Smooth muscle cell (in vitro differentiated cells): Measurements from ENCODE around the gene NSG1. TPM values are rescaled to one million over a fixed set of nuclear protein-coding genes. Genes with fewer than 3 reads are reported as not detected.

ENCODE experiments used
- DNase-seq: peaks from one replicate; lab custom pipeline; 2025; ENCODE audit not compliant: unreplicated experiment; lab: John Stamatoyannopoulos, UW
- H2AFZ ChIP-seq: fragments of 200-600 bp; sonication (generic); 2 replicates; pipeline ENCODE4 v1.6.0; 2016; ENCODE audit warnings: antibody characterized with exemption, low read depth, mild to moderate bottlenecking
- H3F3A ChIP-seq: fragments of 200-600 bp; sonication (generic); 2 replicates; pipeline ENCODE4 v1.6.0; 2017; ENCODE audit warnings: antibody characterized with exemption, low read depth
- H3K27ac ChIP-seq: fragments of 200-600 bp; sonication (generic); 2 replicates; pipeline ENCODE4 v1.5.1; 2016; ENCODE audit warnings: low read depth, mild to moderate bottlenecking
- H3K27me3 ChIP-seq: fragments of 200-600 bp; sonication (generic); 2 replicates; pipeline ENCODE4 v1.6.1; 2016; ENCODE audit warnings: low read depth, mild to moderate bottlenecking
- H3K36me3 ChIP-seq: fragments of 200-600 bp; sonication (generic); 2 replicates; pipeline ENCODE4 v1.5.1; 2016; ENCODE audit warnings: low read depth
- H3K4me1 ChIP-seq: fragments of 200-600 bp; sonication (generic); 2 replicates; pipeline ENCODE4 v1.5.1; 2016; ENCODE audit warnings: low read depth
- H3K4me2 ChIP-seq: fragments of 200-600 bp; sonication (generic); 2 replicates; pipeline ENCODE4 v1.6.0; 2016; ENCODE audit warnings: mild to moderate bottlenecking
- H3K4me3 ChIP-seq: fragments of 200-600 bp; sonication (generic); 2 replicates; pipeline ENCODE4 v1.5.1; 2016; ENCODE audit warnings: mild to moderate bottlenecking
- H3K79me2 ChIP-seq: fragments of 200-600 bp; sonication (generic); 2 replicates; pipeline ENCODE4 v1.6.0; 2016; ENCODE audit warnings: low read depth, mild to moderate bottlenecking
- H3K9ac ChIP-seq: fragments of 200-600 bp; sonication (generic); 2 replicates; pipeline ENCODE4 v1.6.0; 2016; ENCODE audit warnings: low read depth
- H3K9me3 ChIP-seq: fragments of 200-600 bp; sonication (generic); replicated peaks from 2 replicates; pipeline ENCODE4 v1.5.1; 2016; ENCODE audit warnings: low read depth
- H4K20me1 ChIP-seq: fragments of 200-600 bp; sonication (generic); 2 replicates; pipeline ENCODE4 v1.6.0; 2016; ENCODE audit warnings: low read depth
- CTCF ChIP-seq: fragments of 200-600 bp; sonication (generic); IDR thresholded peaks from 2 replicates; pipeline ENCODE4 v1.5.1; 2017; ENCODE audit warnings: borderline replicate concordance, mild to moderate bottlenecking, antibody characterized with exemption; ENCODE audit not compliant: insufficient read depth, poor library complexity, severe bottlenecking
- WGBS: methylation state at CpG from one replicate; pipeline ENCODE4 v1.1.7; 2016; ENCODE audit warnings: low lambda C conversion rate; 5-methylcytosine and 5-hydroxymethylcytosine counted together
- polyA plus RNA-seq: library from polyadenylated mRNA; unstranded; fragments of >200 nt; fragmentation: Nextera tagmentation; extraction: Ambion mirVana; gene quantifications from 2 replicates; pipeline ENCODE4 v1.2.1, GENCODE V29; 2016
- total RNA-seq: library from RNA; depleted of rRNA; stranded (reverse); fragments of >200 nt; gene quantifications from 2 replicates; pipeline ENCODE4 v1.2.3, GENCODE V29; 2014

NSG1 gene
- total and polyA plus RNA-seq, 2 experiments from 2014 or later = 8.4 to 11.4 TPM

- Histone ChIP-seq H2AFZ (no peak overlapping the region), H4K20me1 (peaks cover 14% of the 10 kb centered on the region), H3K27ac (no peak overlapping the region), H3K79me2 (no peaks in the 10 kb centered on the region), H3K9ac (no peak overlapping the region), H3K9me3 (no peaks in the 10 kb centered on the region), H3K27me3 (no peaks in the 10 kb centered on the region), H3K36me3 (no peaks in the 10 kb centered on the region), H3K4me2 (no peak overlapping the region), H3K4me1 (peaks cover 9% of the 10 kb centered on the region), H3K4me3 (no peak overlapping the region), H3F3A (no peaks in the 10 kb centered on the region)
- 96% methylated on average over 7 of the region's 8 CpGs for WGBS
- no peak for DNase-seq
- TF ChIP-seq CTCF = no peak
Observed at GRCh38 chr4:4424499-4425115, 37.7 kb downstream of the NSG1 start.

GRCh38 chr4:4425119-4425690 lies 38.3 kb downstream of the NSG1 start:
- no peak overlapping the region for H3K27ac ChIP-seq
- no peaks in the 10 kb centered on the region for H3K27me3 ChIP-seq
- no peak overlapping the region for H3K4me3 ChIP-seq
- H3K36me3 ChIP-seq = no peaks in the 10 kb centered on the region
- peaks cover 14% of the 10 kb centered on the region for H4K20me1 ChIP-seq
- 90% methylated on average over 13 of the region's 13 CpGs for WGBS
- no peak for DNase-seq
- no peaks in the 10 kb centered on the region for H3F3A ChIP-seq
- no peaks in the 10 kb centered on the region for H3K79me2 ChIP-seq
- H3K4me1 ChIP-seq = peaks cover 9% of the 10 kb centered on the region
- H3K9me3 ChIP-seq = no peaks in the 10 kb centered on the region
- H3K9ac ChIP-seq = no peak overlapping the region
- TF ChIP-seq CTCF = no peak
- H2AFZ ChIP-seq = no peak overlapping the region
- no peak overlapping the region for H3K4me2 ChIP-seq

GRCh38 chr4:4425696-4426095 lies 38.8 kb downstream of the NSG1 start:
- Histone ChIP-seq H3F3A (no peaks in the 10 kb centered on the region), H3K27ac (no peak overlapping the region), H3K27me3 (no peaks in the 10 kb centered on the region), H3K4me1 (peaks cover 9% of the 10 kb centered on the region), H2AFZ (no peak overlapping the region), H3K9me3 (no peaks in the 10 kb centered on the region), H4K20me1 (peaks cover 15% of the 10 kb centered on the region), H3K9ac (no peak overlapping the region), H3K79me2 (no peaks in the 10 kb centered on the region), H3K4me3 (no peak overlapping the region), H3K36me3 (no peaks in the 10 kb centered on the region), H3K4me2 (no peak overlapping the region)
- no peak for TF ChIP-seq CTCF
- no peak for DNase-seq
- 90% methylated on average over 7 of the region's 7 CpGs for WGBS
